ENCODE measurements around the gene CREB5. TPM values are rescaled to one million over a fixed set of nuclear protein-coding genes. Genes with fewer than 3 reads are reported as not detected.

Gene CREB5
- total and polyA plus RNA-seq, 2 donors (not counting 3 experiments of a cell fraction or from before 2014, with no cell fraction given) = 19.6 to 28.4 TPM

DNA sequence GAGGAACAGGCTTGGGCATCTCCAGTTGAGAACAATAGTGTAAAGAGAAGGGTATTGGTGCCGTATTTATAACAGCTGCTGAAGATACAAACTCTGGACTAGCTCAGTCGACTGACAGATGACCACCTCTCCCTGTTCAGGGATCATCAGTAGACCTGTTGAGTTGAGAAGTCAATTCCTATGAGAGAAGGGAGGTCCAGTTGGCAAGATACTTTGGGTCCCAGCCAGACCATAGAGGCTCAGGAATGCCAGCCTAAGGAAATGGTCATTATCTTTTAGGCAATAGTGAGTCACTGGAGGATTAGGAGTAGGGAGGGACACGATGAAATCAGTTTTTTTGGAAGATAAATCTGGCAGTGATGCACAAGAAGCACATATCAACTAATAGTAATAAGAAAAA lies 342.9 kb downstream of the CREB5 start:
- DNase-seq (ENCODE audit: low read depth, low spot score) = no peak
- Histone ChIP-seq H3K4me1 (ENCODE audit: control insufficient read depth, extremely low read depth, insufficient read depth, low read length) (no peaks in the 10 kb centered on the region), H3K9ac (replicated peaks; ENCODE audit: extremely low read depth, insufficient read depth, low read length) (no peak overlapping the region), H4K20me1 (replicated peaks; ENCODE audit: control insufficient read depth, extremely low read depth, insufficient read depth, low read length) (no peaks in the 10 kb centered on the region), H3K4me2 (ENCODE audit: insufficient read depth, low read length) (no peak overlapping the region), H3K4me3 (replicated peaks in 1 of 3; ENCODE audit: insufficient read depth in 1 of 3, low read depth in 1 of 3, low read length in 3 of 3) (no peak overlapping the region), H3K27me3 (ENCODE audit: control insufficient read depth in 2 of 2, insufficient read depth in 2 of 2, low read length in 2 of 2) (no peaks in the 10 kb centered on the region), H3K27ac (ENCODE audit: insufficient read depth, low read depth, low read length) (no peak overlapping the region), H3K79me2 (ENCODE audit: control insufficient read depth, insufficient read depth, low read length) (no peaks in the 10 kb centered on the region), H2AFZ (ENCODE audit: low read depth, low read length) (no peak overlapping the region), H3K9me1 (replicated peaks; ENCODE audit: control insufficient read depth, extremely low read depth, insufficient read depth, low read length) (no peaks in the 10 kb centered on the region), H3K9me3 (replicated peaks; ENCODE audit: control insufficient read depth, insufficient read depth, low read length) (no peaks in the 10 kb centered on the region), H3K36me3 (ENCODE audit: control insufficient read depth in 2 of 2, extremely low read depth in 1 of 2, insufficient read depth in 2 of 2, low read length in 2 of 2) (no peaks in the 10 kb centered on the region)
- ChIA-PET POLR2A (no interaction called here), CTCF (no interaction called here)
- BruUV-seq (replicated peaks) = no TSS peak
- TF ChIP-seq POLR2AphosphoS5 (IDR thresholded peaks at IDR 0.05; ENCODE audit: insufficient read depth, low read depth, low read length) = no peak
- intact Hi-C loops (cut with micrococcal nuclease) (no loop called here), dilution Hi-C loops (cut with MboI; ENCODE audit: extremely low pct_ligation_motif_present, low sequenced_read_pairs) (no loop called here)
- peak; percentile 35 for FAIRE-seq

DNA sequence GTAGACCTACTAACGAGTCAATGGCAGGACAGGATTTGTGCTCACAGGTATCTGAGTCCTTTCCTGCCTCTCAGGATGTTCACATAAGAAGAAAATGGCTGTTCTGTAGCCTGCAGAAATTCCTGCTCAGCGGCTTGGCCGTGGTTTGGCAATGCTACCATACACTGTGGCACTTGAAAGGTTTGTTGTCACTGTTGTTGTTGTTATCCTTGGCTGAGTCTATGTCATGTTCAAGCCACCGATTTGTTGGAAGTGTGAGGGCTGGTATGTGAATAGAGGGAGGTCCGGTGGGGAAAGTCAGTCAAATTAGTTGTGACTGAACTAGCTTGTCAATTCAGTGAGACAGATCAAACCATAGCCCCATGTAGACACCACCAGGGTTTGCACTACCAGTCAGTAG lies 345.9 kb downstream of the CREB5 start:
- dilution Hi-C loops (cut with MboI; ENCODE audit: extremely low pct_ligation_motif_present, low sequenced_read_pairs) = no loop called here
- no TSS peak for BruUV-seq (replicated peaks)
- Histone ChIP-seq H3K4me3 (replicated peaks in 1 of 3; ENCODE audit: insufficient read depth in 1 of 3, low read depth in 1 of 3, low read length in 3 of 3) (no peak overlapping the region), H3K79me2 (ENCODE audit: control insufficient read depth, insufficient read depth, low read length) (no peaks in the 10 kb centered on the region), H3K9me1 (replicated peaks; ENCODE audit: control insufficient read depth, extremely low read depth, insufficient read depth, low read length) (no peaks in the 10 kb centered on the region), H4K20me1 (replicated peaks; ENCODE audit: control insufficient read depth, extremely low read depth, insufficient read depth, low read length) (no peaks in the 10 kb centered on the region), H3K4me1 (ENCODE audit: control insufficient read depth, extremely low read depth, insufficient read depth, low read length) (no peaks in the 10 kb centered on the region), H3K9me3 (replicated peaks; ENCODE audit: control insufficient read depth, insufficient read depth, low read length) (no peaks in the 10 kb centered on the region), H3K4me2 (ENCODE audit: insufficient read depth, low read length) (no peak overlapping the region), H3K27ac (ENCODE audit: insufficient read depth, low read depth, low read length) (no peak overlapping the region), H3K9ac (replicated peaks; ENCODE audit: extremely low read depth, insufficient read depth, low read length) (no peak overlapping the region), H3K36me3 (ENCODE audit: control insufficient read depth in 2 of 2, extremely low read depth in 1 of 2, insufficient read depth in 2 of 2, low read length in 2 of 2) (no peaks in the 10 kb centered on the region), H3K27me3 (ENCODE audit: control insufficient read depth in 2 of 2, insufficient read depth in 2 of 2, low read length in 2 of 2) (no peaks in the 10 kb centered on the region), H2AFZ (ENCODE audit: low read depth, low read length) (no peak overlapping the region)
- POLR2A ChIA-PET = no interaction called here
- CTCF ChIA-PET = no interaction called here
- DNase-seq (ENCODE audit: low read depth, low spot score) = no peak
- intact Hi-C loops (cut with micrococcal nuclease) = no loop called here
- TF ChIP-seq FOS (IDR thresholded peaks at IDR 0.05; ENCODE audit: borderline replicate concordance, insufficient read depth, low read length) (no peak), CTCF (IDR thresholded peaks at IDR 0.05; ENCODE audit: extremely low read depth in 1 of 2, insufficient read depth in 1 of 2, low read depth in 1 of 2, low read length in 2 of 2) (no peak), POLR2AphosphoS5 (IDR thresholded peaks at IDR 0.05; ENCODE audit: insufficient read depth, low read depth, low read length) (no peak), GATA2 (IDR thresholded peaks at IDR 0.05; ENCODE audit: insufficient read depth, insufficient read length, low read depth, low read length) (no peak), POLR2A (IDR thresholded peaks at IDR 0.05; ENCODE audit: low read depth, low read length) (no peak)
- TF ChIP-seq, protein P1, sequence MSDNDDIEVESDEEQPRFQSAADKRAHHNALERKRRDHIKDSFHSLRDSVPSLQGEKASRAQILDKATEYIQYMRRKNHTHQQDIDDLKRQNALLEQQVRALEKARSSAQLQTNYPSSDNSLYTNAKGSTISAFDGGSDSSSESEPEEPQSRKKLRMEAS (IDR thresholded peaks at IDR 0.05; ENCODE audit: insufficient read depth, insufficient read length) = no peak
- FAIRE-seq = no peak

Data from endothelial cell of umbilical vein (primary cell).